ENCODE results near the gene RUNX2.
A peak's percentile ranks its signal among the peaks of the same experiment; 100 is the strongest.

DNA sequence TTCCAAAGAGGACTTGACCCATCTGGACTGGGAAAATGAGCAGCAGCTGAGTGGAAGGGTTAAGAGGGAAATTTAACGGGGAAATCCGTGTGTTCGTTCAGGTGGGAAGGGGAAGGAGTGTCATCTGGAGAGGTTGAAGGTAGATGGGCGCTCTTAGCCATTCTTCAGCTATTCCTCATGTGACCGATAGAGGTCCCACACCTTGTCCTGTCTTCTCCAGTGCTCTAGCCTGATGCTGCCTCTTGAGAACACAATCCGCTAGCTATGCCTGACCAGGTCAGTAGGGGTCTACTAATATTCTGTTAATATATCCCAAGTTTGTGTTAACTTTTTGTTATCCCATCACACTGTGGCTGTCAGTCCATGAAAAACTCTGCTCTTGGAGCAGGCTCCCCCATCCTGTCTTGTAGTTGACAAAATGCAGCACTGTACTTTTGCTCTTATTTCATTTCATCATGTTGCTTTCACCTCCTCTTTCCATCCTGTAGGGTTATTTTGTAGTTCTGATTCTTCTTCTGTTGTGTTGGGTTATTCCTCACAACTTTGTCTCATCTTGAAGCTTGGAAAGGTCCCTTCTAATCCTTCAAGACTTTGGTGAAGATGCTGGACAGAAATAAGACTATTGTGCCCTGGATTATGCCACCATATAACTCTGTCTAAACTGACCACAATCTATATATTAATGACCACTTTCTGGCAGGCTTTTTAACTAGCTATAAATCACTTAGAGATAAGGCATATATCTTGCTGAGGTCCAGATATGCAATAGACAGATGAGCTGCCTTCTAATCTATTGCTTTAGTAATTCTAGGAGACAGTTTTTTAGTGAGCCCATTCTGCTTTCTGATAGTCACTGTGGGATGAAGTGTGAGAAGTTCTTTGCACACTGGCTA is 173.0 kb downstream of the RUNX2 start:
- TF ChIP-seq JUNB (IDR thresholded peaks at IDR 0.05; ENCODE audit: unreplicated experiment) (no peak), EZH2 (IDR thresholded peaks at IDR 0.05; ENCODE audit: low read depth, unreplicated experiment) (no peak), CREB1 (CRISPR knock-in tag; IDR thresholded peaks at IDR 0.05; ENCODE audit: low read depth) (no peak), EZH2phosphoT487 (IDR thresholded peaks at IDR 0.05; ENCODE audit: unreplicated experiment) (no peak), POLR2AphosphoS5 (IDR thresholded peaks at IDR 0.05; ENCODE audit: low read depth) (no peak), STAT1 (IDR thresholded peaks at IDR 0.05; ENCODE audit: unreplicated experiment) (no peak), ZNF114 (CRISPR knock-in tag; IDR thresholded peaks at IDR 0.05) (no peak), ZNF331 (CRISPR knock-in tag; IDR thresholded peaks at IDR 0.05; ENCODE audit: low read depth) (no peak)
- TF ChIP-seq, protein P1, sequence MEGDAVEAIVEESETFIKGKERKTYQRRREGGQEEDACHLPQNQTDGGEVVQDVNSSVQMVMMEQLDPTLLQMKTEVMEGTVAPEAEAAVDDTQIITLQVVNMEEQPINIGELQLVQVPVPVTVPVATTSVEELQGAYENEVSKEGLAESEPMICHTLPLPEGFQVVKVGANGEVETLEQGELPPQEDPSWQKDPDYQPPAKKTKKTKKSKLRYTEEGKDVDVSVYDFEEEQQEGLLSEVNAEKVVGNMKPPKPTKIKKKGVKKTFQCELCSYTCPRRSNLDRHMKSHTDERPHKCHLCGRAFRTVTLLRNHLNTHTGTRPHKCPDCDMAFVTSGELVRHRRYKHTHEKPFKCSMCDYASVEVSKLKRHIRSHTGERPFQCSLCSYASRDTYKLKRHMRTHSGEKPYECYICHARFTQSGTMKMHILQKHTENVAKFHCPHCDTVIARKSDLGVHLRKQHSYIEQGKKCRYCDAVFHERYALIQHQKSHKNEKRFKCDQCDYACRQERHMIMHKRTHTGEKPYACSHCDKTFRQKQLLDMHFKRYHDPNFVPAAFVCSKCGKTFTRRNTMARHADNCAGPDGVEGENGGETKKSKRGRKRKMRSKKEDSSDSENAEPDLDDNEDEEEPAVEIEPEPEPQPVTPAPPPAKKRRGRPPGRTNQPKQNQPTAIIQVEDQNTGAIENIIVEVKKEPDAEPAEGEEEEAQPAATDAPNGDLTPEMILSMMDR (conservative IDR thresholded peaks at IDR 0.05; ENCODE audit: low read depth in 2 of 2), result peak; percentile 66 to 84
- TF ChIP-seq, protein P2, sequence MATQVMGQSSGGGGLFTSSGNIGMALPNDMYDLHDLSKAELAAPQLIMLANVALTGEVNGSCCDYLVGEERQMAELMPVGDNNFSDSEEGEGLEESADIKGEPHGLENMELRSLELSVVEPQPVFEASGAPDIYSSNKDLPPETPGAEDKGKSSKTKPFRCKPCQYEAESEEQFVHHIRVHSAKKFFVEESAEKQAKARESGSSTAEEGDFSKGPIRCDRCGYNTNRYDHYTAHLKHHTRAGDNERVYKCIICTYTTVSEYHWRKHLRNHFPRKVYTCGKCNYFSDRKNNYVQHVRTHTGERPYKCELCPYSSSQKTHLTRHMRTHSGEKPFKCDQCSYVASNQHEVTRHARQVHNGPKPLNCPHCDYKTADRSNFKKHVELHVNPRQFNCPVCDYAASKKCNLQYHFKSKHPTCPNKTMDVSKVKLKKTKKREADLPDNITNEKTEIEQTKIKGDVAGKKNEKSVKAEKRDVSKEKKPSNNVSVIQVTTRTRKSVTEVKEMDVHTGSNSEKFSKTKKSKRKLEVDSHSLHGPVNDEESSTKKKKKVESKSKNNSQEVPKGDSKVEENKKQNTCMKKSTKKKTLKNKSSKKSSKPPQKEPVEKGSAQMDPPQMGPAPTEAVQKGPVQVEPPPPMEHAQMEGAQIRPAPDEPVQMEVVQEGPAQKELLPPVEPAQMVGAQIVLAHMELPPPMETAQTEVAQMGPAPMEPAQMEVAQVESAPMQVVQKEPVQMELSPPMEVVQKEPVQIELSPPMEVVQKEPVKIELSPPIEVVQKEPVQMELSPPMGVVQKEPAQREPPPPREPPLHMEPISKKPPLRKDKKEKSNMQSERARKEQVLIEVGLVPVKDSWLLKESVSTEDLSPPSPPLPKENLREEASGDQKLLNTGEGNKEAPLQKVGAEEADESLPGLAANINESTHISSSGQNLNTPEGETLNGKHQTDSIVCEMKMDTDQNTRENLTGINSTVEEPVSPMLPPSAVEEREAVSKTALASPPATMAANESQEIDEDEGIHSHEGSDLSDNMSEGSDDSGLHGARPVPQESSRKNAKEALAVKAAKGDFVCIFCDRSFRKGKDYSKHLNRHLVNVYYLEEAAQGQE (IDR thresholded peaks at IDR 0.05; ENCODE audit: unreplicated experiment), result no peak
- TF ChIP-seq, protein P3, sequence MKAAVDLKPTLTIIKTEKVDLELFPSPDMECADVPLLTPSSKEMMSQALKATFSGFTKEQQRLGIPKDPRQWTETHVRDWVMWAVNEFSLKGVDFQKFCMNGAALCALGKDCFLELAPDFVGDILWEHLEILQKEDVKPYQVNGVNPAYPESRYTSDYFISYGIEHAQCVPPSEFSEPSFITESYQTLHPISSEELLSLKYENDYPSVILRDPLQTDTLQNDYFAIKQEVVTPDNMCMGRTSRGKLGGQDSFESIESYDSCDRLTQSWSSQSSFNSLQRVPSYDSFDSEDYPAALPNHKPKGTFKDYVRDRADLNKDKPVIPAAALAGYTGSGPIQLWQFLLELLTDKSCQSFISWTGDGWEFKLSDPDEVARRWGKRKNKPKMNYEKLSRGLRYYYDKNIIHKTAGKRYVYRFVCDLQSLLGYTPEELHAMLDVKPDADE (IDR thresholded peaks at IDR 0.05), result no peak
